SK-N-MC (cell line): Measurements from ENCODE around the gene DNAH6.

ENCODE experiments used
- EZH2 ChIP-seq: fragments of 200-600 bp; sonication (generic); IDR thresholded peaks from one replicate; pipeline ENCODE4 v1.6.1; 2017; ENCODE audit warnings: antibody characterized with exemption
- FOXP2 ChIP-seq: optimal IDR thresholded peaks from 2 replicates; pipeline ENCODE3; 2011; ENCODE audit warnings: mild to moderate bottlenecking, moderate library complexity; ENCODE audit not compliant: insufficient read depth; ENCODE audit errors: extremely low read length, control extremely low read depth
- POLR2AphosphoS5 ChIP-seq: IDR thresholded peaks from 2 replicates; pipeline ENCODE4 v1.6.1; 2012; ENCODE audit warnings: mild to moderate bottlenecking, low read depth, low read length, borderline replicate concordance

DNA sequence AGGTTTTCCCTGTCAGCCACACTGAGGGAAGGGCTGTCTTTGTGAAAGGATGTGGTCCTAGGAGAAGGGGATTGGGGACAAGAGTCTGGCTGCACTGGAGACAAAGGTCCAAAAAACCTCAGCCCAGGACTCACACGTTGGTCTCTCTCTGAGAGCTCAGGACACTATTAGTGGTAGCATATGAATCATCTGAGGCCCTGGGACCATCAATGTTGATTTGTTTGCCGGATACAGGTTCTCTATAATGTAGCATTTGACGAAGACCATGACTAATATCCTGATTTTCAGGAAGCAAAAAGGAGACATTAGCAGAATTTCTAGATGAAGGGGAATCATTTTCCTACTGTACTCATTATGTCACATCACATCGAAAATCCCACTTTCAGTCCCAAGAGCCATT is 22.2 kb upstream of the DNAH6 start:
- no peak for TF ChIP-seq POLR2AphosphoS5
- TF ChIP-seq EZH2: no peak
- TF ChIP-seq FOXP2: no peak
